CD4-positive, alpha-beta T cell treated with Interferon alpha-2 for 1 hour (primary cell): Measurements from ENCODE around the gene TRPM5.

Source experiments
- DNase-seq, 2 donors: peaks; one replicate each; pipeline ENCODE4 v3.0.0-alpha.2; 2020 to 2022

Gene TRPM5

GRCh38 chr11:2470495-2470894, 26.2 kb upstream of the TRPM5 start:
- DNase-seq = no peak

- DNase-seq = no peak
These were observed 24.3 kb upstream of the TRPM5 start for GRCh38 chr11:2468363-2469235.

DNA sequence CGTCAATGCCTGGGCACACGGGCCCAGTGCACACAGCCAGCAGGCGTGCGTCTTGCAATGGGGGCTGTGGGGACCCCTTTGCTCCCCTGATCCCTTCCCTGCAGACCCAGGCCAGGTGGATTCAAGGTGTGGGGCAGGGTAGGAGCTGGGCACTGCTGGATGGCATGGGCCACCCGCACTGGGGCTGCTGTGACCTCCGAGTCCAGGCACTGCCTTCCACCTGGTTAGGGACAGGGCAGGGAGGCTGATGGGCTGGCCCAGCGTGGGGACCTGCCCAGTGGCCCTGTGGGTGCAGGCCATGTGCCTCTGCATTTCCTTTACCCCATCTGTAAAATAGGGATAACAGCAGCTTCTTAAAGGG, 23.4 kb upstream of the TRPM5 start:
- DNase-seq = no peak

DNA sequence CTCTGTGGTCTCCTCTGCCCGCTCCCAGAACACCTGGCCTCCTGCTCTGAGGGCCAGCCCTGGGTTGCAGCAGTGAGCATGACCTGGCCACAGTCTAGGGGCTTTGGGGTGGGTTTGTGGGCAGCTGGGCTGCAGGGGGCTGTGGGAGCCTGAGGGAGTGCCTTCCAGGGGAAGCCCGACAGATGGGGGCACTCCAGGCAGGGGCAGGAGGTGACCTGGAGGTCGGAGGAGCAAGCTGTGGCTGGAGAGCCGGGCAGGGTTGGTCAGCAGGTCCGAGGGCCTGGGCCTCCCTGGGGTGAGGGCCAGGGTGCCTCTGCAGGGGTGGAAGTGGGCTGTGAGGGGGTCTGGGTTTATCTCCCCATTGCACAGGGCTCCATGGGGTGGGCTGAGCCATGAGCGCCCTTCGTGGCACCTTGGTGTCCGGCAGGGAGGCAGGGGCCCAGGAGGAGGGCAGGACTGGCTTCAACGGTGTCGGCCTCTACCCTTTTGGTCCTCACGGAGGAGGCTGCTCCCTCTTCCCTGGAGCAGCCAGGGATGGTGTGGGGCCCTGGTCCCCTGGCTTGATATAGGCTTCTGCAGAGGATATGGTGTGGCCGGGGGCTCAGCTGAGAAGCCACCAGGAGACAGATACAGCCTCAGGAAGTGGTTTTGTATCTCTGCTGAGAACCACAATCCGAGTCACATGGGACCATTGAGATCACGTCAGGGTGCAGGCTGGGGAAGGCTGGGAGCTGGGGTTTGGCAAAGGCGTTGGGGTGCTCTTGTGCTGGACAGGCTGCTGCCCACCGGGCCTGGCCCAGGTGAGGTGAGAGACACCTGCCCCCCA, 22.8 kb upstream of the TRPM5 start:
- peak; percentile 50 to 69 for DNase-seq

- DNase-seq = no peak
These were observed 21.9 kb upstream of the TRPM5 start for GRCh38 chr11:2466069-2466801.

DNA sequence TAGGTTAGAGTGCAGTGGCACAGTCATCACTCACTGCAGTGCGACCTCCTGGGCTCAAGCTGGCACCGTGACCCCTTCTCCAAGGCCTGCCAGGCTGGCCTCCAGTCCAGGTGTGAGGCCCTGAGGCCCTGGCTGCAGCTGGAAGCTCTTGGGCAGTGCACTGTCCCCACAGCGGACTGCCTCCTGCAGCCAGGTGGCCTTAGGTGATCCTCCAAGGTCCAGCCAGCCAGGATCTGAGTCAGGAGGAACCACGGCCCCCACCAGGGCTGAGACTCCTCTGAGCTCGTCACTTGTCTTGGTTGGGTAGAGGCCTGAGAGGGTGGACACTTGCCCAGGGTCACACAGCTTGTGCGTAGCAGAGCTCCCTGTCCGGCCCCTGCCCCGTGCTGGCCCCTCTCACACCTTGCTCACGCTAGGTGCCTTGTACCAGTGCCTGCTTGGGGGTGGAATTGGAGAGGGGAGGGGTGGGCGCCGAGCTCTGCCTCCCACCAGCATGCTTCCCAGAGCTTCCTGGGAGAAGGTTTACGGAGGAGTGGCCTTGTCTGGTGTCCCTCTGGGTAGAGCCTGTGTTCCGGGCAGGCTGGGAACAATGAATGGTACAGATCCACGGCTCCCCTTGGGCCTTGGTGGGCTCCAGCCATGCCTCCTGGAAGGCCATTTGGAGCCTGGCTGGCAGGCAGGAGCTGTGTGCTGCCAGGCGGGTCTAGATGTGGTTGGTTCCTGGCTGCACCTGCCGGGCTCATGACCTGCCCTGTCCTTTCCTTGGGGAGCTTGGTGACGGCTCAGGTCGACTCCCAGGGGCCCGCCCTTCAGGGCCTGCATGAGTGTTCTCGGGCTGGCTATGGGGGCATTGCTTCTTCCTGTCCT, 21.1 kb upstream of the TRPM5 start:
- DNase-seq = no peak

DNA sequence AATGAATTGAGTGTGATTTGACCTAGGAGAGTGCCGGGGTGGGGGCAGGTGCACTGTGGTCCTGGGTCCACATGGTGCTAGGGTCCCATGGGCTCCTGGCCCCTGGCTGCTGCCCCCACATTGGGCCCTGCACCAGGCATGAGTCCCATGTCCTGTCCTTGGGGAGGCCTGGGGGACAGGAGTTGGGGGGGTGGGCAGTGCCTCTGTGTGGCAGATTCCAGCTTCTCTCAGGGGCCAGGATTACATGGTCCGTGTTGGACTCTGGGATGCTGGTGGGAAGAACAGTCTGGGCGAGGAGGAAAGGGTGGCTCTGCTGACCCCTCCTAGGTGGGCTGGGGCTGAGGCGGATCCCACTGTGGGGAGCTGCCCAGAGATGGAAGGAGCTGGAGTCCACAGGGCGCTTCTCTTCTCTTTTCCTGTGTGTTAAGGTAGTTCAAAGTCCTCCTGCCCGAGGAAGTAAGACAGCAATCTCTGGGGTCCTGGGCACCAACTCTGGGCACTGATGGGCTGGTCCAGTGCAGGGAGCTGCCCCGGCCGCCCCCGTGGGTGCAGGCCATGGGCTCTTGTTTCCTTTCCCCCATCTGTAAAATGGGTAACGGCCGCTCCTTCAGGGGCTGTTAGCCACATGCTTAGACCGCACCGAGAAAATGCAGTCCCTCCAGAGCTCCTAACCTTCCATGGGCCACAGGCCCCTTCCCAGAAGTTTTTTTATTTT, 20.3 kb upstream of the TRPM5 start:
- no peak for DNase-seq

GRCh38 chr11:2463766-2464277, 19.5 kb upstream of the TRPM5 start:
- no peak for DNase-seq

DNA sequence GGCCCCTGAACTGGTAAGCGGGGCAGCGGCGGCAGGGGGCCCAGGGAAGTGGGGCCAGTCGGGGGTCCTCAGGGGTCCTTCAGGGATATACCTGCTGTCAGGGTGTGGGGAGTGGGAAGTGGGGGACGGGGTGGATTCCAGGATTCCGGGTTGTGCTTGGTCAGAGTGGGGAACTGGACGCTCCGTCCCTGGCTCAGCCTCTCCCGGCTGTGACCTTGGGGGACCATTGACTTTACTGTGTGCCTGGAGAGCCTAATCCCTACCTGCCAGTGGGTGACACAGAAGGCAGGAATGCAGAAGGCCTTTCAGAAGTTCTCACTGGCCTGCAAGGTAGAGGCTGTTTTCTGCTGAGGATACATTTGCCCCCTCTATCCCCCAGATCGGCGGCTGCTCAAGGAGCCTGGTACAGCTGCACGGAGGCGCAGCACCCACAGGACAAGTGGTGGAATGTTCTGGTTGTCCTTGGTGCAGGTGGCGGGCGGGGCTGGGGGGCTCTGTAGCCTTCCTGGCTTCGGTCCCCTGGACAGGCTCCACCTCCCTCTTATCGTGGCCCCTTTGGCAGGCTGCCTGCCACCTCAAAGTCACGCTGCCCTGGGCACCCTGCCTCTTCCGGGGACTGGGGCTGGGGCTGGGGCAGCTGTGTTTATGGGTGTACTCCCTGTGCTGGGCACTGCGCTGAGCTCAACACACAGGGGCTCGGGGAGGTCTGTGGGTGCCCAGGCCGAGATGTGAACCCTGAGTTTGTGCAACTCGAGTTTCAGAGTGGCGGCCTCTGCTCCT, 18.9 kb upstream of the TRPM5 start:
- DNase-seq = no peak

GRCh38 chr11:2462543-2462985, 18.2 kb upstream of the TRPM5 start:
- no peak for DNase-seq

DNA sequence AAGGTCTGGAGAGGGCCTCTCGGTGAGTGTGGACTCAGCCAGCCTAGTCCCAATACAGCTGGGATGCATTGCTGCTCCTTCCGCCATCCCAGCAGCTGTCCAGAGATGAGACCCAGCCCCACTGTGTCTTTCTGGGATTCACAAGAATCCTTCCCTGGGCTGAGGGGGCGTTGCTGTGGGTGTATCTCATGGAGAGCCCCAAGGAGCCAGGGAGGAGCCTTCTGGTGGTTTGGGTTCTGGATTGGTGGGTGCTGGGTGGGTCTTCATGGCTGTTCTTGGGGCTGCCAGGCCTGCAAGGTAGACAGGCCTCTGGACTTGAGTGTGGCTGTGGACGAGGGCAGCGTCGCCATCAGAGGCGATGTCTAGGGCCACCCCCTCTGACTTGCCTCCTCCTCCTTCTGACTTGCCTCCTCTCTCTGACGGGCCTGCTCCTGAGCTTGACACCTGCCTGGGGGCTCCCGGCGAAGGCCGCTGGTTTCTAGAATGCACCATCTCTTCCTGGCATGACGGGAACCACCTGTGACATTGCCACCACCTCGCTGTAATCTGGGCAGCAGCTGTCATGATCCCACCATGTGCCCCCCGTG, 17.7 kb upstream of the TRPM5 start:
- DNase-seq = no peak

- DNase-seq = no peak
These were observed 17.1 kb upstream of the TRPM5 start for GRCh38 chr11:2461253-2461955.

GRCh38 chr11:2460540-2461252, 16.4 kb upstream of the TRPM5 start:
- no peak for DNase-seq

DNA sequence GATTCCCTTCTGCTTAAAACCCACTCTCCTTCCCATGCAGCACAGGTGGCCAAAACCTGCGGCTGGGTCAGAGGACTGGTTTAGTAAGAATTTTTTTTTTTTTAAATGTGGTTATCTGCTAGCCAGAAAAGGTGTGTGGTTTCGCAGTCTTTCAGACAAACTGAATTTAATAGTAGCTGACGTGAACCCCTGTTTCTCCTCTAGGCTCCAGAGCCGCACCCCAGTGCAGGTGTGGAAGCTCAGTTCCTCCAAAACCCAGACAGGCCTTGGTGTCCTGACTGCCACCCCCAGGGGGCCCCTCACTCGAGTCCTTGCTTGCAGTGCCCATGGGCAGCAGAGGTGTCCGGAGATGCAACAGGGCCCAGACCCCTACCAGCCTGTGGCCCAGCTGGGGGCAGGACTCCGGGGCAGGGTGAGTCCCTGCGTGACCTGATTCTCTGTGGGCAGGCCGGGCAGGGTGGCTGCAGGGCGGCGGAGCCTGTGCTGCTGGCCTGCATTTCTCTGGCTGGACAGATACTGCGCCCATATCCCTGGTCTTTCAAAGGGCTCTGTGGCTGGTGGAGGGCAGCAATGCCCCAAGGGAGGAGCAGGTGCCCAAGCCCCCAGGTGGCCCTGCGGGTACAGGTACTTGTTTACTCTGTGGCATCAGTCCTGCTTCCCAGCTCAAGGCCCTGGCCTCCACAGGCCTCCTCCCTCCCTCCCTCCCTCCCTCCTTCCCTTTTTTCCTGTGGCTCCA, 15.7 kb upstream of the TRPM5 start:
- no peak for DNase-seq

GRCh38 chr11:2459016-2459725, 14.9 kb upstream of the TRPM5 start:
- no peak for DNase-seq

DNA sequence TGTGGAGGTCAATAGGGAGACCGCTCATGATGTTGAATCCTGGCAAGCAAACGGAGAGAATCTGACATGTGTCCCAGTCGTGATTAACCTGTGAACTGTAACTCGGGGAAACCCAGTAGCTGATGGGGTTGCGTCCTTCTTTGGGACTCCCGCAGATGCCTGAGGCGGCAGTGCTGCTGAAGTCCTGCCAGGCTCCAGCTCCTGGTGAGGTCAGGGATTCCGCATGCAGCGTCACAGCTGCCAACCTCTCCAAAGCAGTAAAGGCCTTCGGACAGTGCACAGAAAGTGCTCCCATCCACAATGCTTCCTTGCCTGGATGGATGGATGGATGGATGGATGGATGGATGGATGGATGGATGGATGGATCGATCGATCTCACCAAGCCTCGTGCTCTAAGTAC, 14.0 kb upstream of the TRPM5 start:
- DNase-seq = no peak

DNA sequence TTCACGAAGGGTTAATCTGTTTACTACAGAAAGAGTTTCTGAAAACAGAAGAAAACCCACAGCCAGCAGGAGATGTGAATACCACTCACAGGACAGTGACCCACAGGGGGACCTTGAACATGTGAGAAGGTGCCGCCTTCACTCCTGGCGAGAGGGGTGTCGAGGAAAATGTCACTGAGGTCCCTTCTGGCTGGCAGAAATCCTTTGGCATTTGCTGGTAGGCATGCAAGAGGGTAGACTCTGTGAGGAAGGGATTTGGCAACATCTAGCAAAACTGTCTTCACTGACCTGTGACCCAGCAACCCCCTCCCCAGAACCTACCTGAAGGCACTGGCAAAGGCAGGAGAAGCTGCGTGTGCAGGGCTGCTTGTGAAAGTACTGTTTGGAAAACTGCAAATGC, 9.1 kb upstream of the TRPM5 start:
- no peak for DNase-seq
